Ramos (cell line): ENCODE data around the gene BARX2.

Source experiments
- in situ Hi-C: fragments of 300-500 bp; cut with MboI; formaldehyde crosslinking; loops from one replicate; pipeline ENCODE4 v1.14.3; 2022; ENCODE audit warnings: low sequenced_read_pairs; ENCODE audit not compliant: unreplicated experiment

BARX2 gene

GRCh38 chr11:129484068-129484467 is 108.4 kb downstream of the BARX2 start:
- in situ Hi-C loops: no loop called here

GRCh38 chr11:129489249-129489648 is 113.6 kb downstream of the BARX2 start:
- in situ Hi-C loops: no loop called here

- in situ Hi-C loops: no loop called here
Observed at GRCh38 chr11:129490004-129490403, 114.4 kb downstream of the BARX2 start.

- in situ Hi-C loops: no loop called here
Observed at GRCh38 chr11:129493746-129494145, 118.1 kb downstream of the BARX2 start.
